ENCODE results near the gene KCNQ1.

DNA sequence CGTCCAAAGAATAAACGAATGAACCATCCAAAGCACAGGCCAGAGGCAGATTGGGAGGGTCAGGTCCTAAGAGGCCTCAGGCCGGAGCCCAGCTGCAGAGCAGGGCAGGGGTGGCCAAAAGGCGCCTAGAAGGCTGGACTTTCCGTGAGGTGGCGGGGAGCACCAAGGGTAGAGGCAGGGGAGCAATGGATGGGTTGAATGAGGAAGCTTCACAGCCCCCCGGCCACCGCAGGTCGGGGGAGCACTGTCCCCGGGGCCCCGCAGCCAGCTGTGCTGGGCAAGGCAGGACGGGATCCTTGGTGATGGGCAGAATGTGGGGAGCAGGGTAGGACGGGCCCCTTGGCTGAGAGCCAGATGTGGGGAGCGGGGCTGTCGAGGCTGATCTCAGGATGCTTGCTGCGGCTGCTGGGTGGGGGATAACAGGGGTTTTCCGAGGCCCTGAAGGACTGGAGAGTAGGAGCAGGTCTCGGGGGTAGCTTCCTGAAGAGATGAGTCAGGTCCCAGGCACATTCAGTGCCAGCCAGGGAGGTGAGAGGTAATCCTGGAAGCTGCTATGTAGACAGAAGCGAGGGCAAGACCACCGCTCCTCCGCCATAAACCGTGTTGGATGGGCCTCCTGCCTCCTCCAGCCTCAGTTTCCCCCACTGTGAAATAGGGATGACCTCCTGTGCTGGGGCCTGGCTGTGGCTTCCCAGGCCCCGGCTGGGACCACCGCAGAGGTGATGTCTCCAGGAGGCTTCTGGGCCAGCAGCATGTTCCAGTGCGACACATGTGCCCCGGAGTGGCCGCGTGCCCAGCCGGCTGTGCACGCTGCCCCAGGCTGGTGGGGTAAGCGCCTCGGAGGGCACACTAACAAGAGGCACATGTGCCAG is 289.6 kb downstream of the KCNQ1 start:
- TF ChIP-seq EZH2 (IDR thresholded peaks at IDR 0.05; ENCODE audit: borderline replicate concordance, insufficient read depth, low read depth, low read length, poor library complexity, severe bottlenecking): no peak
- no peak for TF ChIP-seq CTCF (IDR thresholded peaks at IDR 0.05)

Measured in B cell (primary cell).